Astrocyte (in vitro differentiated cells and primary cell): ENCODE results near the gene ADAMTS20. TPM values are rescaled to one million over a fixed set of nuclear protein-coding genes. Genes with fewer than 3 reads are reported as not detected.

Source experiments
- DNase-seq: peaks from one replicate; pipeline ENCODE4 v3.0.0-alpha.2; 2010; ENCODE audit warnings: low read depth
- FAIRE-seq: peaks from 2 replicates; lab custom pipeline; 2011; peaks lifted over from hg19 to GRCh38; lab: Jason Lieb, UNC
- H2AFZ ChIP-seq: 2 replicates; pipeline ENCODE4 v1.6.0; 2012; ENCODE audit warnings: low read depth, low read length, inconsistent platforms
- H3K27ac ChIP-seq: 2 replicates; pipeline ENCODE4 v1.5.1; 2011; ENCODE audit warnings: low read depth, low read length, inconsistent platforms
- H3K27me3 ChIP-seq: 2 replicates; pipeline ENCODE4 v1.6.0; 2011; ENCODE audit warnings: low read length, inconsistent platforms; ENCODE audit not compliant: insufficient read depth
- H3K36me3 ChIP-seq: 2 replicates; pipeline ENCODE4 v1.5.1; 2011; ENCODE audit warnings: low read length, inconsistent platforms; ENCODE audit not compliant: insufficient read depth
- H3K4me1 ChIP-seq: 2 replicates; pipeline ENCODE4 v1.5.1; 2011; ENCODE audit warnings: low read length, inconsistent platforms; ENCODE audit not compliant: insufficient read depth
- H3K4me2 ChIP-seq: 2 replicates; pipeline ENCODE4 v1.6.0; 2012; ENCODE audit warnings: low read length, inconsistent platforms
- H3K4me3 ChIP-seq: 2 replicates; pipeline ENCODE4 v1.5.1; 2011; ENCODE audit warnings: low read depth, mild to moderate bottlenecking, low read length, inconsistent platforms; ENCODE audit not compliant: insufficient read depth
- H3K79me2 ChIP-seq: 2 replicates; pipeline ENCODE4 v1.6.0; 2012; ENCODE audit warnings: mild to moderate bottlenecking, low read length, inconsistent platforms; ENCODE audit not compliant: insufficient read depth
- H3K9ac ChIP-seq: 2 replicates; pipeline ENCODE4 v1.6.0; 2012; ENCODE audit warnings: mild to moderate bottlenecking, low read length, inconsistent platforms
- H3K9me3 ChIP-seq: 2 replicates; pipeline ENCODE4 v1.5.1; 2012; ENCODE audit warnings: low read depth, mild to moderate bottlenecking, low read length, inconsistent platforms; ENCODE audit not compliant: insufficient read depth
- H4K20me1 ChIP-seq: 2 replicates; pipeline ENCODE4 v1.6.0; 2012; ENCODE audit warnings: low read length, inconsistent platforms; ENCODE audit not compliant: insufficient read depth
- H3K27ac Mint-ChIP-seq: one replicate; pipeline ENCODE4 v1.8.0; 2021; ENCODE audit warnings: mild to moderate bottlenecking, mixed read lengths; ENCODE audit not compliant: unreplicated experiment
- H3K27me3 Mint-ChIP-seq: one replicate; pipeline ENCODE4 v1.8.0; 2021; ENCODE audit warnings: low read depth, mixed read lengths; ENCODE audit not compliant: unreplicated experiment
- H3K36me3 Mint-ChIP-seq: one replicate; pipeline ENCODE4 v1.8.0; 2021; ENCODE audit warnings: low read depth, mixed read lengths; ENCODE audit not compliant: unreplicated experiment
- H3K4me1 Mint-ChIP-seq: one replicate; pipeline ENCODE4 v1.8.0; 2021; ENCODE audit warnings: low read depth, mixed read lengths; ENCODE audit not compliant: unreplicated experiment
- H3K4me3 Mint-ChIP-seq: one replicate; pipeline ENCODE4 v1.8.0; 2021; ENCODE audit warnings: mild to moderate bottlenecking, moderate library complexity, mixed read lengths; ENCODE audit not compliant: unreplicated experiment
- H3K9me3 Mint-ChIP-seq: one replicate; pipeline ENCODE4 v1.8.0; 2021; ENCODE audit warnings: mild to moderate bottlenecking, mixed read lengths; ENCODE audit not compliant: unreplicated experiment
- EZH2 ChIP-seq: IDR thresholded peaks from 2 replicates; pipeline ENCODE4 v1.6.1; 2012; ENCODE audit warnings: mild to moderate bottlenecking, low read length, inconsistent platforms; ENCODE audit not compliant: insufficient read depth
- total RNA-seq: library from RNA; stranded (reverse); gene quantifications from 2 replicates; pipeline ENCODE4 v1.2.1, GENCODE V29; 2021
- TF ChIP-seq, protein P1 (sequence below): IDR thresholded peaks from 2 replicates; pipeline ENCODE4 v1.5.1; 2011; ENCODE audit warnings: low read depth, mild to moderate bottlenecking, inconsistent platforms, low read length, moderate library complexity; ENCODE audit not compliant: insufficient read depth

Gene ADAMTS20
- total RNA-seq, 1 donor from 2014 or later = 0.66 TPM

DNA sequence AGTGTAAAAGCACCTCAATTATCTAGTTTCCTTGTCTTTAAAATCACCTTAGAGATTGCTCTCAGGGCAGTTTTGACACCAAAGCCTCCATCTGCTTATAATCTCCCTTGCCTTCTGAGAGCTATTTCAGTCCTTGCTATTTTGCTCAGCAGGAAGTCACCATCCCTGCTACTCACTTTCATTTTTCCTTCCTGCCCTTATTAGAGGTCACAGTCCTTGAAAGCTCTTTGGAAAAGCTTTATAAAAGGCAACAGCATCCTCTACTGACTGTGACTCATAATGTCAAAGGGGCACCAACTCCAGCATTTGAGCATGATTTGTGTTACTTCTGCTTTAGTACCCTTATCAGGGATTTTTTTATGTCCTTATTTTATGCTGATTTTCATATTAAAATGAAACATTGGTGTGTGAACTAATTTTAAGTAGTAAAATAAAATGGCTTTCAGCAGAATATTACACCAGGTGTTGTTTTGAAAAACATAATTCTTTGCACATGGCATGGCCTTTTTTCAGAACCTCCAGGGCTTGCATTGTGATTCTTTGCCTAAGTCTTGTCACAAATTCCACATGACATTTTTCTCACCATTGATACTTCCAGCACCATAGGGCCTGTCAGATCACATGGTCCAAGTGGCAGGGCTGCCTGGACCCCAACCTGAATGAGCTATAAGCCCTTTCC is 213.0 kb downstream of the ADAMTS20 start:
- no peak overlapping the region for H3K4me3 Mint-ChIP-seq
- FAIRE-seq (peak; percentile 54), DNase-seq (peak; percentile 74)
- Histone ChIP-seq H3K4me3 (no peak overlapping the region), H3K4me1 (peaks cover 23% of the 10 kb centered on the region), H3K27ac (peak overlapping the region; percentile 41), H3K79me2 (no peaks in the 10 kb centered on the region), H2AFZ (no peak overlapping the region), H3K9me3 (peaks cover 3% of the 10 kb centered on the region), H3K9ac (peak overlapping the region; percentile 36), H3K27me3 (no peaks in the 10 kb centered on the region), H3K36me3 (no peaks in the 10 kb centered on the region), H3K4me2 (peak overlapping the region; percentile 51), H4K20me1 (no peaks in the 10 kb centered on the region)
- no peaks in the 10 kb centered on the region for H3K27me3 Mint-ChIP-seq
- no peaks in the 10 kb centered on the region for H3K36me3 Mint-ChIP-seq
- peaks cover 24% of the 10 kb centered on the region for H3K4me1 Mint-ChIP-seq
- no peak for TF ChIP-seq EZH2
- TF ChIP-seq, protein P1, sequence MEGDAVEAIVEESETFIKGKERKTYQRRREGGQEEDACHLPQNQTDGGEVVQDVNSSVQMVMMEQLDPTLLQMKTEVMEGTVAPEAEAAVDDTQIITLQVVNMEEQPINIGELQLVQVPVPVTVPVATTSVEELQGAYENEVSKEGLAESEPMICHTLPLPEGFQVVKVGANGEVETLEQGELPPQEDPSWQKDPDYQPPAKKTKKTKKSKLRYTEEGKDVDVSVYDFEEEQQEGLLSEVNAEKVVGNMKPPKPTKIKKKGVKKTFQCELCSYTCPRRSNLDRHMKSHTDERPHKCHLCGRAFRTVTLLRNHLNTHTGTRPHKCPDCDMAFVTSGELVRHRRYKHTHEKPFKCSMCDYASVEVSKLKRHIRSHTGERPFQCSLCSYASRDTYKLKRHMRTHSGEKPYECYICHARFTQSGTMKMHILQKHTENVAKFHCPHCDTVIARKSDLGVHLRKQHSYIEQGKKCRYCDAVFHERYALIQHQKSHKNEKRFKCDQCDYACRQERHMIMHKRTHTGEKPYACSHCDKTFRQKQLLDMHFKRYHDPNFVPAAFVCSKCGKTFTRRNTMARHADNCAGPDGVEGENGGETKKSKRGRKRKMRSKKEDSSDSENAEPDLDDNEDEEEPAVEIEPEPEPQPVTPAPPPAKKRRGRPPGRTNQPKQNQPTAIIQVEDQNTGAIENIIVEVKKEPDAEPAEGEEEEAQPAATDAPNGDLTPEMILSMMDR = peak; percentile 65
- H3K9me3 Mint-ChIP-seq = no peaks in the 10 kb centered on the region
- no peak overlapping the region for H3K27ac Mint-ChIP-seq

- Histone ChIP-seq H4K20me1 (no peaks in the 10 kb centered on the region), H3K4me2 (peak overlapping the region; percentile 51), H2AFZ (no peak overlapping the region), H3K9me3 (no peaks in the 10 kb centered on the region), H3K4me1 (peaks cover 33% of the 10 kb centered on the region), H3K79me2 (no peaks in the 10 kb centered on the region), H3K27me3 (no peaks in the 10 kb centered on the region), H3K27ac (peak overlapping the region; percentile 41), H3K4me3 (no peak overlapping the region), H3K36me3 (no peaks in the 10 kb centered on the region), H3K9ac (peak overlapping the region; percentile 36)
- no peaks in the 10 kb centered on the region for H3K9me3 Mint-ChIP-seq
- no peaks in the 10 kb centered on the region for H3K36me3 Mint-ChIP-seq
- DNase-seq (peak; percentile 64), FAIRE-seq (no peak)
- peaks cover 31% of the 10 kb centered on the region for H3K4me1 Mint-ChIP-seq
- peak overlapping the region; percentile 12 for H3K27ac Mint-ChIP-seq
- TF ChIP-seq EZH2 = no peak
- TF ChIP-seq, protein P1 = no peak
- no peak overlapping the region for H3K4me3 Mint-ChIP-seq
- H3K27me3 Mint-ChIP-seq = no peaks in the 10 kb centered on the region
These were observed 214.2 kb downstream of the ADAMTS20 start for GRCh38 chr12:43337571-43338444.
